ENCODE data around the gene PHKA2. TPM values are rescaled to one million over a fixed set of nuclear protein-coding genes. Genes with fewer than 3 reads are reported as not detected.

The PHKA2 gene
- total RNA-seq, 1 experiment from 2014 or later = 24.6 TPM

- Histone ChIP-seq H3K36me3 (ENCODE audit: low read depth, low read length) (no peaks in the 10 kb centered on the region), H3K79me2 (ENCODE audit: low read length) (no peaks in the 10 kb centered on the region), H3K4me1 (ENCODE audit: insufficient read depth, low read length) (peaks cover 20% of the 10 kb centered on the region), H3K4me3 (ENCODE audit: low read length) (peak overlapping the region; percentile 66), H3K27me3 (ENCODE audit: low read length) (no peaks in the 10 kb centered on the region), H3K9me2 (replicated peaks; ENCODE audit: low read length) (no peaks in the 10 kb centered on the region), H3K4me2 (ENCODE audit: low read length) (peak overlapping the region; percentile 87), H3K9ac (ENCODE audit: low read length) (peak overlapping the region; percentile 56; the same call in 1 of the 2 replicates), H2AFZ (ENCODE audit: low read length) (peak overlapping the region; percentile 85), H4K20me1 (ENCODE audit: low read length) (no peaks in the 10 kb centered on the region), H3K9me3 (ENCODE audit: low read length) (no peaks in the 10 kb centered on the region), H3K27ac (ENCODE audit: low read length) (peak overlapping the region; percentile 55), H3F3A (ENCODE audit: low read length, unreplicated experiment) (no peaks in the 10 kb centered on the region)
- TF ChIP-seq EZH2 (IDR thresholded peaks at IDR 0.05; ENCODE audit: low read length, unreplicated experiment) = no peak
- peak; percentile 69 for TF ChIP-seq CTCF (conservative IDR thresholded peaks at IDR 0.05; ENCODE audit: low read depth, low read length)
- TF ChIP-seq EZH2phosphoT487 (IDR thresholded peaks at IDR 0.05; ENCODE audit: borderline replicate concordance, low read length) = no peak
- no TSS peak for BruUV-seq (replicated peaks)
- intact Hi-C loops (cut with micrococcal nuclease) = loop anchor here (1.0 to 5.0 kb wide), 4 partner anchors 184 to 494 kb away; no protein-coding TSS in a partner anchor
- ChIA-PET CTCF (interaction anchor here (0.6 to 1.2 kb wide), 3 partner anchors 26 to 461 kb away, joined by 3 to 17 read pairs (median 3); partner anchors contain the start of gene CDKL5), POLR2A (ENCODE audit: unreplicated experiment) (interaction anchor here (0.6 kb wide), 1 partner anchor 325 kb away, joined by 6 read pairs; no protein-coding TSS in a partner anchor)
- peak; percentile 70 for DNase-seq
- ATAC-seq = peak; percentile 82
Measured at GRCh38 chrX:18886344-18887161, 97.4 kb downstream of the PHKA2 start.

- Histone ChIP-seq H3K9me2 (replicated peaks; ENCODE audit: low read length) (no peaks in the 10 kb centered on the region), H3K36me3 (ENCODE audit: low read depth, low read length) (no peaks in the 10 kb centered on the region), H3K9me3 (ENCODE audit: low read length) (no peaks in the 10 kb centered on the region), H3K4me2 (ENCODE audit: low read length) (peak overlapping the region; percentile 87), H3K79me2 (ENCODE audit: low read length) (no peaks in the 10 kb centered on the region), H2AFZ (ENCODE audit: low read length) (peak overlapping the region; percentile 85), H3K9ac (ENCODE audit: low read length) (peak overlapping the region; percentile 56; the same call in 1 of the 2 replicates), H3K27ac (ENCODE audit: low read length) (0 out of 2 replicates have a peak overlapping the region, but pooled peaks have one; percentile 55), H3K4me1 (ENCODE audit: insufficient read depth, low read length) (peaks cover 20% of the 10 kb centered on the region), H4K20me1 (ENCODE audit: low read length) (no peaks in the 10 kb centered on the region), H3K27me3 (ENCODE audit: low read length) (no peaks in the 10 kb centered on the region), H3K4me3 (ENCODE audit: low read length) (peak overlapping the region; percentile 66), H3F3A (ENCODE audit: low read length, unreplicated experiment) (no peaks in the 10 kb centered on the region)
- ChIA-PET POLR2A (ENCODE audit: unreplicated experiment) (no interaction called here), CTCF (interaction anchor here (0.6 to 1.2 kb wide), 2 partner anchors 27 to 121 kb away, joined by 3 to 17 read pairs; no protein-coding TSS in a partner anchor)
- TF ChIP-seq CTCF (conservative IDR thresholded peaks at IDR 0.05; ENCODE audit: low read depth, low read length) (no peak), EZH2 (IDR thresholded peaks at IDR 0.05; ENCODE audit: low read length, unreplicated experiment) (no peak), EZH2phosphoT487 (IDR thresholded peaks at IDR 0.05; ENCODE audit: borderline replicate concordance, low read length) (no peak)
- no TSS peak for BruUV-seq (replicated peaks)
- no peak for DNase-seq
- intact Hi-C loops (cut with micrococcal nuclease) = loop anchor here (1.0 to 5.0 kb wide), 4 partner anchors 184 to 494 kb away; no protein-coding TSS in a partner anchor
- ATAC-seq = peak; percentile 10; the same call in 1 of the 2 replicates
Measured at GRCh38 chrX:18886005-18886343, 97.9 kb downstream of the PHKA2 start.

Measured in PC-3 (cell line).